ES-I3 (cell line): Measurements from ENCODE around the gene GUCA2A.
"Not testable (repeated sequence)": the region's sequence is repeated elsewhere in the genome, so short reads cannot be mapped to it uniquely, and the experiment has no call there.

Source experiments
- H3K36me3 ChIP-seq: 2 replicates; pipeline ENCODE4 v1.6.1; 2013; ENCODE audit warnings: mild to moderate bottlenecking, low read length, control low read depth, moderate library complexity; ENCODE audit not compliant: insufficient read depth
- H3K4me1 ChIP-seq: 2 replicates; pipeline ENCODE4 v1.6.1; 2013; ENCODE audit warnings: mild to moderate bottlenecking, control low read depth, low read length; ENCODE audit not compliant: insufficient read depth
- H3K9ac ChIP-seq: 2 replicates; pipeline ENCODE4 v1.6.1; 2013; ENCODE audit warnings: low read depth, mild to moderate bottlenecking, low read length, moderate library complexity
- H3K9me3 ChIP-seq: 2 replicates; pipeline ENCODE4 v1.6.1; 2013; ENCODE audit warnings: mild to moderate bottlenecking, low read length, moderate library complexity; ENCODE audit not compliant: control insufficient read depth, insufficient read depth

GUCA2A gene

GRCh38 chr1:42164551-42165420, at the start of gene GUCA2A:
Gene GUCA2A, minus strand, starts transcription at chr1:42164745. Its CDS starts 33 bp downstream, at chr1:42164712.
- no peaks in the 10 kb centered on the region for H3K9me3 ChIP-seq
- H3K4me1 ChIP-seq, result peaks cover 17% of the 10 kb centered on the region
- no peaks in the 10 kb centered on the region for H3K36me3 ChIP-seq
- no peak within 1 kb of the TSS; the same call in 1 of the 2 replicates for H3K9ac ChIP-seq

GRCh38 chr1:42211224-42211623, 46.7 kb upstream of the GUCA2A start:
- Histone ChIP-seq H3K9me3 (no peaks in the 10 kb centered on the region; the same call in 1 of the 2 replicates), H3K36me3 (no peaks in the 10 kb centered on the region; the same call in 1 of the 2 replicates), H3K4me1 (peaks cover 10% of the 10 kb centered on the region), H3K9ac (no peak overlapping the region)

- H3K36me3 ChIP-seq, result no peaks in the 10 kb centered on the region; the same call in 1 of the 2 replicates
Measured at GRCh38 chr1:42210421-42211133, 46.0 kb upstream of the GUCA2A start.

GRCh38 chr1:42209526-42210251, 45.1 kb upstream of the GUCA2A start:
- H3K9me3 ChIP-seq, result no peaks in the 10 kb centered on the region; the same call in 1 of the 2 replicates
- H3K36me3 ChIP-seq, result no peaks in the 10 kb centered on the region; the same call in 1 of the 2 replicates
- peaks cover 10% of the 10 kb centered on the region for H3K4me1 ChIP-seq
- H3K9ac ChIP-seq, result no peak overlapping the region

More at GRCh38 chr1:42210421-42211133, 46.0 kb upstream of the GUCA2A start:
- Histone ChIP-seq H3K4me1 (peaks cover 10% of the 10 kb centered on the region), H3K9ac (no peak overlapping the region), H3K9me3 (no peaks in the 10 kb centered on the region; the same call in 1 of the 2 replicates)

- H3K36me3 ChIP-seq, H3K9ac ChIP-seq, H3K9me3 ChIP-seq: not testable (repeated sequence)
Measured at GRCh38 chr1:42206930-42207329, 42.4 kb upstream of the GUCA2A start.

GRCh38 chr1:42206164-42206563, 41.6 kb upstream of the GUCA2A start:
- Histone ChIP-seq H3K36me3 (no peaks in the 10 kb centered on the region; the same call in 1 of the 2 replicates), H3K9ac (no peak overlapping the region), H3K9me3 (no peaks in the 10 kb centered on the region), H3K4me1 (peaks cover 6% of the 10 kb centered on the region; the same call in 1 of the 2 replicates)

More at GRCh38 chr1:42206930-42207329, 42.4 kb upstream of the GUCA2A start:
- not testable (repeated sequence) for H3K4me1 ChIP-seq

- H3K36me3 ChIP-seq, result peaks cover 3% of the 10 kb centered on the region
Measured at GRCh38 chr1:42201986-42202385, 37.4 kb upstream of the GUCA2A start.

GRCh38 chr1:42198251-42198650, 33.7 kb upstream of the GUCA2A start:
- Histone ChIP-seq H3K9ac (no peak overlapping the region), H3K4me1 (no peaks in the 10 kb centered on the region), H3K9me3 (no peaks in the 10 kb centered on the region), H3K36me3 (peaks cover 3% of the 10 kb centered on the region)

More at GRCh38 chr1:42201986-42202385, 37.4 kb upstream of the GUCA2A start:
- no peaks in the 10 kb centered on the region for H3K4me1 ChIP-seq
- H3K9me3 ChIP-seq, result no peaks in the 10 kb centered on the region
- H3K9ac ChIP-seq, result no peak overlapping the region

- Histone ChIP-seq H3K9ac (no peak overlapping the region), H3K4me1 (no peaks in the 10 kb centered on the region), H3K9me3 (no peaks in the 10 kb centered on the region), H3K36me3 (peaks cover 3% of the 10 kb centered on the region)
Measured at GRCh38 chr1:42195841-42196240, 31.3 kb upstream of the GUCA2A start.

- Histone ChIP-seq H3K4me1 (no peaks in the 10 kb centered on the region), H3K36me3 (peaks cover 7% of the 10 kb centered on the region; the same call in 1 of the 2 replicates), H3K9me3 (no peaks in the 10 kb centered on the region), H3K9ac (no peak overlapping the region)
Measured at GRCh38 chr1:42192106-42192505, 27.6 kb upstream of the GUCA2A start.

- no peaks in the 10 kb centered on the region for H3K9me3 ChIP-seq
- H3K9ac ChIP-seq, result no peak overlapping the region
- H3K4me1 ChIP-seq, result no peaks in the 10 kb centered on the region
- peaks cover 7% of the 10 kb centered on the region; the same call in 1 of the 2 replicates for H3K36me3 ChIP-seq
Measured at GRCh38 chr1:42191319-42191718, 26.8 kb upstream of the GUCA2A start.

- H3K9me3 ChIP-seq, result no peaks in the 10 kb centered on the region
- H3K4me1 ChIP-seq, result no peaks in the 10 kb centered on the region
- H3K9ac ChIP-seq, result no peak overlapping the region
- peaks cover 7% of the 10 kb centered on the region; the same call in 1 of the 2 replicates for H3K36me3 ChIP-seq
Measured at GRCh38 chr1:42189931-42190853, 25.6 kb upstream of the GUCA2A start.

- Histone ChIP-seq H3K4me1 (no peaks in the 10 kb centered on the region), H3K9ac (no peak overlapping the region), H3K9me3 (no peaks in the 10 kb centered on the region), H3K36me3 (peaks cover 11% of the 10 kb centered on the region; the same call in 1 of the 2 replicates)
Measured at GRCh38 chr1:42186152-42186551, 21.6 kb upstream of the GUCA2A start.
